ENCODE measurements around the gene MICU2. TPM values are rescaled to one million over a fixed set of nuclear protein-coding genes. Genes with fewer than 3 reads are reported as not detected.

The MICU2 gene
- total RNA-seq, 4 donors from 2014 or later, result 50.8 to 108 (median 77.4) TPM

DNA sequence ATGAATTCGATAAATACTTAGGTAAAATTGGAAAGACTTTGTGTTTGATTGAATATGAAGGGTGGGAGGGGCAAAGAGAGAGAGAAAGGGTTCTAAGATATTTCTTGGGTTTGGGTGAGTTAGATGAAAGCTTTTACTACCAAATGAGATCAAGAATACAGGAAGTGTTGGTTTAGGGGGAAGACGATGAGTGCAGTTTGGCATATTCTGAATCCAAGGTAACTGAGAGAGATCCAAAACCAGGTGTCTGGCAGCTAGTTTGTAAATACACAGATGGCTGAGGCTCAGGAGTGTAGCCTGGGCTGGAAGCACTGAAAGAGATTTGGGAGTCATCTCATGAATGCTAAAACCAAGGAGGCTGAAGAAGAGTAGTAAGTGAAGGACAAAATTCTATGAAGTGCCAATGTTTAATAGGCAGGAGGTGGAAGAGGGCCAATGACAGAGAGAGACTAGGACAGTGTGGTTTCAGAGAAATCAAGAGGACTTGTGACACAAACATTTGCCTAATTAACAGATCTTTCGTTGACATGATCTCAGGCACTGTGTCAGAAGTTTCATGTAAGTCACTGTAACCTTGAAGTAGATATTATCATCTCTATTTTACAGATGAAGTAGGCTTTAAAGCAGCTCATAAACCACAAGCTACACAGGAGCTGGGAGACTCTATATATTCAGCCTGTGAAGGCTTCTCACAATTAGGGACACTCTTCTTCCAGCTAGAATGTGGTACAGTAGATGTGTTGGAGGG is 74.7 kb downstream of the MICU2 start:
- 86 to 89% methylated on average over 3 of the region's 3 CpGs for WGBS, 2 donors
- intact Hi-C loops (cut with DNase I; ENCODE audit: low total_unique reads), result no loop called here
- no peak overlapping the region for H3K4me3 ChIP-seq (ENCODE audit: low read depth, poor library complexity, severe bottlenecking)

DNA sequence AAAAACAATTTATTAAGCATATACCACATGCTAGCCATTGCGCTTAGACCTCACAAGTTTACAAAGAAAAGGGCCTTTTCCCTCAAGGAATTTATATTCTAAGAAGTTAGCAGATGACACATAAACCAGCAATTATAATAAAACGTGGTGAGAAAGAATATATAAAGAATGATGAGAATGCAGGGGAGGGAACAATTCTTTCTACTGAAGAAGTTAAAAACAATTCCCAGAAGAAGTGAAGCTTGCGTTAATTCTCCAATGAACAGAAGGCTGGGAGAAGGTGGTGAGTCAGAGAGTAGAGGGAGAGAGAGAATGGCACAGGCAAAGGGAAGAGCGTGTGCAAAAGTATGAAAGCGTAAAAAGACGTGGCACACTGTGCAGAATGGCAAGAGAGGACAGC is 75.4 kb downstream of the MICU2 start:
- intact Hi-C loops (cut with DNase I; ENCODE audit: low total_unique reads), result no loop called here
- 83 to 89% methylated on average over 6 of the region's 6 CpGs for WGBS, 2 donors
- TF ChIP-seq POLR2A (IDR thresholded peaks at IDR 0.05), result no peak
- TF ChIP-seq, protein P1, sequence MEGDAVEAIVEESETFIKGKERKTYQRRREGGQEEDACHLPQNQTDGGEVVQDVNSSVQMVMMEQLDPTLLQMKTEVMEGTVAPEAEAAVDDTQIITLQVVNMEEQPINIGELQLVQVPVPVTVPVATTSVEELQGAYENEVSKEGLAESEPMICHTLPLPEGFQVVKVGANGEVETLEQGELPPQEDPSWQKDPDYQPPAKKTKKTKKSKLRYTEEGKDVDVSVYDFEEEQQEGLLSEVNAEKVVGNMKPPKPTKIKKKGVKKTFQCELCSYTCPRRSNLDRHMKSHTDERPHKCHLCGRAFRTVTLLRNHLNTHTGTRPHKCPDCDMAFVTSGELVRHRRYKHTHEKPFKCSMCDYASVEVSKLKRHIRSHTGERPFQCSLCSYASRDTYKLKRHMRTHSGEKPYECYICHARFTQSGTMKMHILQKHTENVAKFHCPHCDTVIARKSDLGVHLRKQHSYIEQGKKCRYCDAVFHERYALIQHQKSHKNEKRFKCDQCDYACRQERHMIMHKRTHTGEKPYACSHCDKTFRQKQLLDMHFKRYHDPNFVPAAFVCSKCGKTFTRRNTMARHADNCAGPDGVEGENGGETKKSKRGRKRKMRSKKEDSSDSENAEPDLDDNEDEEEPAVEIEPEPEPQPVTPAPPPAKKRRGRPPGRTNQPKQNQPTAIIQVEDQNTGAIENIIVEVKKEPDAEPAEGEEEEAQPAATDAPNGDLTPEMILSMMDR (IDR thresholded peaks at IDR 0.05), result no peak
- DNase-seq (ENCODE audit: low spot score in 2 of 2), result no peak
- no peak overlapping the region for H3K4me3 ChIP-seq (ENCODE audit: low read depth, poor library complexity, severe bottlenecking)

More for the DNA sequence above, 74.7 kb downstream of the MICU2 start:
- TF ChIP-seq POLR2A (IDR thresholded peaks at IDR 0.05), result no peak
- TF ChIP-seq, protein P1 (IDR thresholded peaks at IDR 0.05), result no peak
- no peak for DNase-seq (ENCODE audit: low spot score in 2 of 2)

DNA sequence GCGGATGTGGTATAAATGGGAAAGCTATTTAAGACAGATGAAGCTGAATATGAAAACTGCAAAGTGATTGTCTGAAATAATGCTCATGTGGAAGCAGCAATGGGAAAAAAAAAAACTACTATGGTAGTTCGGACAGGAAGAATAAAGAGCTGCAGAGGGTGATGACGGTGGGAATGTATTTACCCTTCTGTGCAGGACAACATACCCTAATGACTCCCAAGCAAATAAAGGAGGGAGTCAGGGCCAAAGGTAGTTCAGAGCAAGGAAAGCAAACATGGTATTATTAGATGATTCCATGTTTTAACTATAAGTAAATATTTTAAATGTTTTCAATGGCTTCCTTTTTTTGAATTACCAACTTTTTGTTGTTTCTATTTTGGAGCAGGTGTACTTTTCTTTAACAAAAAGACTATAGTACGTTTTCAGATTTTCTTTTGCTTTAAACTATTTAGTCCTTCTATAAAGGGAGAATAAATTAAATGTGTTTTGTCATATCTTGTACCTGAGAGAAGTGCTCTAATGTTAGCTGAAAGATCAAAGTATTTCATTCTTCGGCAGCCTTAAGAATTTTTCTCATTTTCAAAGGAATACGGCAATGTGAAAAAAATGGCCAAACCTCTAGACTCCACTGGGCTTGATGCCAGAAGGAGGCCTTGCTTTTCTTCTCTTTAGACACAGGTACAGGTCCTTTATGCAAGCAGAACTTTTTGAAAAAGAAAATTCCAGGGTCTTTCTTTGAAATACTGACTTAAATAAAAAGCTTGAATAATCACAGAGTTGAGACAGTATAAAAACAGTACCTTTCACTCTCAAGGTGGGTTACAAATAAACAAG is 77.0 kb downstream of the MICU2 start:
- DNase-seq (ENCODE audit: low spot score in 2 of 2), result no peak
- 92 to 95% methylated on average over 6 of the region's 6 CpGs for WGBS, 2 donors
- TF ChIP-seq, protein P1 (IDR thresholded peaks at IDR 0.05), result no peak
- no peak for TF ChIP-seq POLR2A (IDR thresholded peaks at IDR 0.05)
- no peak overlapping the region for H3K4me3 ChIP-seq (ENCODE audit: low read depth, poor library complexity, severe bottlenecking)
- intact Hi-C loops (cut with DNase I; ENCODE audit: low total_unique reads), result no loop called here

DNA sequence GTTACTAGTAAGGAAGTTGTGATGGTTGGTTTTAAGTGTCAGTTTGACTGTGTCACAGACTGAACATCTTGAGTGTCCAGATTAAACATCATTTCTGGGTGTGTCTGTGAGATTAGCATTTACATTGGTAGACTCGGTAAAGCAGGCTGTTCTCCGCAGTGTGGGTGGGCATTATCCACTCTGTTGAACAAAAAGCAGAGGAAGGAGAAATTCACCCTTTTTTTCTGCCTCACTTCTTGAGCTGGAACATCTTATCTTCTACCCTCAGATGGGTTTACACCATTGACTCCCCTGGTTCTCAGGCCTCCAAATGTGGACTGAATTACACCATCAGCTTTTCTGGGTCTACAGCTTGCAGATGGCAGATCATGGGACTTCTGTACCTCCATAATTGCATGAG is 81.1 kb downstream of the MICU2 start:
- no peak for TF ChIP-seq POLR2A (IDR thresholded peaks at IDR 0.05)
- TF ChIP-seq, protein P1 (IDR thresholded peaks at IDR 0.05), result no peak
- DNase-seq (ENCODE audit: low spot score in 2 of 2), result no peak
- no peak overlapping the region for H3K4me3 ChIP-seq (ENCODE audit: low read depth, poor library complexity, severe bottlenecking)
- WGBS, 2 donors, result 93 to 97% methylated on average over 2 of the region's 2 CpGs
- intact Hi-C loops (cut with DNase I; ENCODE audit: low total_unique reads), result no loop called here

DNA sequence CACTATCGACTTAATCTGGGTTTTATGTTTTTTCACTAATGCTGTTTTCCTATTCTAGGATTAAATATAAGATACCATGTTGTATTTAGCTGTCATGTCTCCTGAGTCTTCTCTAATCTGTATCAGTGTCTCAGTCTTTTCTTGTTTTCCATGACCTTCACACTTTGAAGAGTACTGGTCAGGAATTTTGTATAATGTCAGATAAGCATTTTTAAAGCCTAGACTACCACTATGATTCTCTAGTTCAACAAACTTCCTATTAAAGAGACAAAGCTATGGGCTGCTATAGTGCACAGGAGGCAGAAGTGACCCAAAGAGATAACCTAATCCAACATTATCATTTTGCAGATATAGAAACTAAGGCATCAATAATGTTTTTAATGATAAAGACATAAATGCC is 81.8 kb downstream of the MICU2 start:
- 93 to 98% methylated on average over 1 of the region's 1 CpG for WGBS, 2 donors
- no peak for DNase-seq (ENCODE audit: low spot score in 2 of 2)
- intact Hi-C loops (cut with DNase I; ENCODE audit: low total_unique reads), result no loop called here
- TF ChIP-seq, protein P1 (IDR thresholded peaks at IDR 0.05), result no peak
- TF ChIP-seq POLR2A (IDR thresholded peaks at IDR 0.05), result no peak
- H3K4me3 ChIP-seq (ENCODE audit: low read depth, poor library complexity, severe bottlenecking), result no peak overlapping the region
